Caki2 (cell line): ENCODE data around the gene ANO7. TPM values are rescaled to one million over a fixed set of nuclear protein-coding genes. Genes with fewer than 3 reads are reported as not detected.

ENCODE experiments used
- DNase-seq: peaks from one replicate; pipeline ENCODE4 v3.0.0-alpha.2; 2015; ENCODE audit warnings: low read depth
- in situ Hi-C: cut with HindIII; loops from 2 replicates; pipeline ENCODE4 v1.10.0; 2016; ENCODE audit warnings: low sequenced_read_pairs, low pct_unique_long_range_greater_than_20kb, mixed read lengths
- total RNA-seq: library from RNA; depleted of rRNA; stranded (reverse); fragments of >200 nt; shearing (Covaris generic); gene quantifications from 2 replicates; pipeline ENCODE4 v1.2.3, GENCODE V29; 2014; ENCODE audit warnings: low replicate concordance

Gene ANO7
- total RNA-seq, 1 experiment from 2014 or later: 1.1 TPM

GRCh38 chr2:241234066-241234790 lies 45.8 kb downstream of the ANO7 start:
- in situ Hi-C loops: no loop called here
- DNase-seq: no peak

GRCh38 chr2:241234962-241235740 lies 46.7 kb downstream of the ANO7 start:
- in situ Hi-C loops: no loop called here
- DNase-seq: no peak

- in situ Hi-C loops: no loop called here
- DNase-seq: no peak
Measured at GRCh38 chr2:241235859-241236593, 47.5 kb downstream of the ANO7 start.

GRCh38 chr2:241237047-241237446 lies 48.6 kb downstream of the ANO7 start:
- no peak for DNase-seq
- in situ Hi-C loops: no loop called here

- DNase-seq: no peak
- in situ Hi-C loops: no loop called here
Measured at GRCh38 chr2:241237949-241238371, 49.5 kb downstream of the ANO7 start.

- DNase-seq: no peak
- in situ Hi-C loops: no loop called here
Measured at GRCh38 chr2:241238693-241239198, 50.3 kb downstream of the ANO7 start.

GRCh38 chr2:241239552-241240202 lies 51.2 kb downstream of the ANO7 start:
- DNase-seq: no peak
- in situ Hi-C loops: no loop called here

- in situ Hi-C loops: no loop called here
Measured at GRCh38 chr2:241240320-241241004, 52.0 kb downstream of the ANO7 start.

GRCh38 chr2:241241669-241242068 lies 53.2 kb downstream of the ANO7 start:
- in situ Hi-C loops: no loop called here
- no peak for DNase-seq

More at GRCh38 chr2:241240320-241241004, 52.0 kb downstream of the ANO7 start:
- no peak for DNase-seq

- DNase-seq: no peak
- in situ Hi-C loops: no loop called here
Measured at GRCh38 chr2:241242306-241242705, 53.8 kb downstream of the ANO7 start.

- in situ Hi-C loops: no loop called here
Measured at GRCh38 chr2:241244368-241244767, 55.9 kb downstream of the ANO7 start.

GRCh38 chr2:241248289-241248688 lies 59.8 kb downstream of the ANO7 start:
- no peak for DNase-seq
- in situ Hi-C loops: no loop called here

More at GRCh38 chr2:241244368-241244767, 55.9 kb downstream of the ANO7 start:
- no peak for DNase-seq

- DNase-seq: no peak
- in situ Hi-C loops: no loop called here
Measured at GRCh38 chr2:241248897-241249296, 60.4 kb downstream of the ANO7 start.

GRCh38 chr2:241249654-241250053 lies 61.2 kb downstream of the ANO7 start:
- no peak for DNase-seq
- in situ Hi-C loops: no loop called here

GRCh38 chr2:241252778-241253475 lies 64.5 kb downstream of the ANO7 start:
- in situ Hi-C loops: no loop called here
- no peak for DNase-seq

- no peak for DNase-seq
- in situ Hi-C loops: no loop called here
Measured at GRCh38 chr2:241254904-241255351, 66.5 kb downstream of the ANO7 start.

- in situ Hi-C loops: no loop called here
- DNase-seq: no peak
Measured at GRCh38 chr2:241255542-241256167, 67.2 kb downstream of the ANO7 start.
